ENCODE measurements around the gene HS3ST1.

GRCh38 chr4:11426003-11426402 lies 2.7 kb downstream of the HS3ST1 start:
- TF ChIP-seq CTCF (IDR thresholded peaks at IDR 0.05; ENCODE audit: low read depth, low read length) (no peak), EZH2phosphoT487 (IDR thresholded peaks at IDR 0.05; ENCODE audit: low read depth) (no peak)

Data from OCI-LY3 (cell line).